HepG2 (cell line): ENCODE data around the gene NCOA6. TPM values are rescaled to one million over a fixed set of nuclear protein-coding genes. Genes with fewer than 3 reads are reported as not detected.
A peak's percentile ranks its signal among the peaks of the same experiment; 100 is the strongest.

Experiments used
- CBX1 ChIP-seq: IDR thresholded peaks from one replicate; pipeline ENCODE4 v1.6.1; 2016; ENCODE audit warnings: antibody characterized with exemption, low read depth
- FOXA1 ChIP-seq, 2 experiments: fragments of 450-650 bp in 1 of 2; sonication (generic) in 1 of 2; formaldehyde crosslinking in 1 of 2; IDR thresholded peaks; 2 replicates each; pipeline versions ENCODE4 v1.4.0 to v1.6.1; 2016 to 2020; ENCODE audit warnings: missing genetic modification reagents in 1 of 2
- NFYC ChIP-seq: IDR thresholded peaks from 2 replicates; pipeline ENCODE4 v1.6.1; 2016; ENCODE audit warnings: missing genetic modification reagents, missing compliant biosample characterization
- NR3C1 ChIP-seq: sonication (generic); formaldehyde crosslinking; IDR thresholded peaks from 2 replicates; pipeline ENCODE4 v1.4.0; 2020; ENCODE audit warnings: missing genetic modification reagents
- PAF1 ChIP-seq: IDR thresholded peaks from 2 replicates; pipeline ENCODE4 v1.6.1; 2016; ENCODE audit warnings: missing genetic modification reagents, missing compliant biosample characterization
- PCBP2 ChIP-seq: fragments of 200-400 bp; formaldehyde crosslinking; optimal IDR thresholded peaks from 2 replicates; pipeline ENCODE3; 2018; ENCODE audit warnings: low read length, low read depth; ENCODE audit not compliant: poor library complexity, severe bottlenecking
- SMAD9 ChIP-seq: sonication (generic); formaldehyde crosslinking; IDR thresholded peaks from 2 replicates; pipeline ENCODE4 v1.5.1; 2020; ENCODE audit warnings: mild to moderate bottlenecking, missing genetic modification reagents
- SMARCC2 ChIP-seq: fragments of 450-650 bp; IDR thresholded peaks from 2 replicates; pipeline ENCODE4 v1.6.1; 2017; ENCODE audit warnings: antibody characterized with exemption, mild to moderate bottlenecking
- SPEN ChIP-seq: sonication (generic); formaldehyde crosslinking; IDR thresholded peaks from 2 replicates; pipeline ENCODE4 v1.5.1; 2020; ENCODE audit warnings: low read depth, mild to moderate bottlenecking, missing genetic modification reagents
- TBX2 ChIP-seq: sonication (generic); formaldehyde crosslinking; IDR thresholded peaks from 2 replicates; pipeline ENCODE4 v1.5.0; 2020; ENCODE audit warnings: missing genetic modification reagents, mild to moderate bottlenecking, borderline replicate concordance
- ZC3H13 ChIP-seq: sonication (generic); formaldehyde crosslinking; IDR thresholded peaks from 2 replicates; pipeline ENCODE4 v1.8.1; 2023; ENCODE audit warnings: mild to moderate bottlenecking, missing genetic modification reagents, moderate library complexity
- ZFX ChIP-seq: sonication (generic); formaldehyde crosslinking; IDR thresholded peaks from 2 replicates; pipeline ENCODE4 v1.4.0; 2020; ENCODE audit warnings: mild to moderate bottlenecking, low read depth, missing genetic modification reagents, moderate library complexity
- ZNF20 ChIP-seq: sonication (generic); formaldehyde crosslinking; IDR thresholded peaks from 2 replicates; pipeline ENCODE4 v1.4.0; 2020; ENCODE audit warnings: mild to moderate bottlenecking, moderate library complexity, missing genetic modification reagents
- ZNF264 ChIP-seq: sonication (generic); formaldehyde crosslinking; IDR thresholded peaks from 2 replicates; pipeline ENCODE4 v1.4.0; 2020; ENCODE audit warnings: missing genetic modification reagents
- ZNF441 ChIP-seq: sonication (generic); formaldehyde crosslinking; IDR thresholded peaks from 2 replicates; pipeline ENCODE4 v1.7.0; 2021; ENCODE audit warnings: missing genetic modification reagents, borderline replicate concordance
- ZNF572 ChIP-seq: sonication (generic); formaldehyde crosslinking; IDR thresholded peaks from 2 replicates; pipeline ENCODE4 v1.5.1; 2020; ENCODE audit warnings: mild to moderate bottlenecking, missing genetic modification reagents
- ZNF703 ChIP-seq: sonication (generic); formaldehyde crosslinking; IDR thresholded peaks from 2 replicates; pipeline ENCODE4 v1.5.1; 2020; ENCODE audit warnings: missing genetic modification reagents, mild to moderate bottlenecking, moderate library complexity, borderline replicate concordance
- ZNF747 ChIP-seq: sonication (generic); formaldehyde crosslinking; IDR thresholded peaks from 2 replicates; pipeline ENCODE4 v1.8.1; 2023; ENCODE audit warnings: missing genetic modification reagents, mild to moderate bottlenecking, borderline replicate concordance
- ZNF883 ChIP-seq: sonication (generic); formaldehyde crosslinking; IDR thresholded peaks from 2 replicates; pipeline ENCODE4 v1.5.1; 2020; ENCODE audit warnings: mild to moderate bottlenecking, missing genetic modification reagents; ENCODE audit errors: not compliant biosample characterization
- polyA plus RNA-seq, 8 experiments: library from polyadenylated mRNA; depleted of rRNA in 3 of 8; stranded (reverse) in 7 of 8; unstranded in 1 of 8; fragments of >200 nt; fragmentation: Illumina TruSeq in 4 of 8; extraction: Trizol in 4 of 8; gene quantifications; 2 replicates each; pipeline versions ENCODE4 v1.2.1 to v1.2.3, GENCODE V29; 2011 to 2016; ENCODE audit warnings: low read depth in 4 of 8, missing spikeins in 1 of 8, mixed read lengths in 1 of 8; ENCODE audit not compliant: insufficient read depth in 1 of 8
- total RNA-seq, 5 experiments: library from RNA; depleted of rRNA; stranded (reverse); fragments of >200 nt; fragmentation: Illumina TruSeq; extraction: Trizol; gene quantifications; 2 replicates each; pipeline ENCODE4 v1.2.3, GENCODE V29; 2016; ENCODE audit warnings: low read depth in 1 of 5
- TF ChIP-seq, protein P1 (sequence below): sonication (generic); formaldehyde crosslinking; IDR thresholded peaks from 2 replicates; pipeline ENCODE4 v1.4.0; 2020; ENCODE audit warnings: missing genetic modification reagents, mild to moderate bottlenecking, borderline replicate concordance
- TF ChIP-seq, protein P2 (sequence below): sonication (generic); formaldehyde crosslinking; IDR thresholded peaks from 2 replicates; pipeline ENCODE4 v1.4.0; 2020; ENCODE audit warnings: missing genetic modification reagents
- TF ChIP-seq, protein P3 (sequence below): sonication (generic); formaldehyde crosslinking; IDR thresholded peaks from 2 replicates; pipeline ENCODE4 v1.8.1; 2023; ENCODE audit warnings: mild to moderate bottlenecking, missing genetic modification reagents
- TF ChIP-seq, protein P4 (sequence below): IDR thresholded peaks from 2 replicates; pipeline ENCODE4 v1.6.1; 2018; ENCODE audit warnings: missing genetic modification reagents

NCOA6 gene
- total and polyA plus RNA-seq, 2 of the 13 experiments (the other 11 are each of a cell fraction or from before 2014, with no cell fraction given): 11.2 to 29.3 TPM

DNA sequence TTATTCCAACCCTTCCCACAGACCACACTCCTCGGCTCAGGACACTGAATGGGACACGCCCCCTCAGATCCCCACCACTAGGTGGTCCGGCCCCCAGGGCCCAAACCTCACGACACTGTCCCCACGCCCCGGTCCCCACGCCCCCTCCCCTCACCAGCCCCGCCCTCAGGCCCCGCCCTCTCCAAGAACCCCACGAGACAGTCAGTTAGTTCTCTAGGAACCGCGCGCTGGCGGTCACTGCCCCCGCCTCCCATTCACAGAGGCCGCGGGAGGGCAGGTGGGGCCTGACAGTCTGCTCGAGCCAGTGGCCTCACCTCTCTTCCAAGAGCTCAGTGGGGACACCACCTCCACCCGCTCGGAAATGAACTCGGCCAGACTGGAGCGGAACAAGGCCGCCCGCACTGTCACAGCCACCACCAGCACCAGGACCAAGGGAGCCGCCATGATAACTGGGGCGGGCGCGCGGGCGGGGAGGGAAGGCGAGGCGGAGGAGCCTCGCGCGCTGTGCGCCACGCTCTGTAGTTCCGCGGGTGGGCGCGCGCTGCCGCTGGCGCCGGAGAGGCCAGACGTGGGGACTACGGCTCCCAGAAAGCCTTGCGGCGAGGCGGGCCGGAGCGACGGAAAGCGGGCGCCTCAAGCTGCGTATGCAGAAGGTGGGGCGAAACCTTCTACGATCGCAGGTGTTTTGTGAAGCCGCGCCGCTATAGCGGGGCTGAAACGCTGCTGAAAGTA lies 148.6 kb downstream of the NCOA6 start, which contains the start of gene PIGU (continued):
- TF ChIP-seq ZNF441 (CRISPR knock-in tag) (peak; percentile 40; the same call in 1 of the 2 replicates), FOXA1 (IDR thresholded peaks at IDR 0.05) (no peak), FOXA1 (CRISPR knock-in tag; IDR thresholded peaks at IDR 0.05) (no peak), ZNF264 (CRISPR knock-in tag) (no peak), SMAD9 (CRISPR knock-in tag) (no peak; the same call in 1 of the 2 replicates), PAF1 (no peak), NFYC (peak; percentile 65), ZNF883 (CRISPR knock-in tag) (peak; percentile 97), SPEN (CRISPR knock-in tag) (peak; percentile 91), ZFX (CRISPR knock-in tag) (peak; percentile 100), ZNF747 (peak; percentile 78; the same call in 1 of the 2 replicates), SMARCC2 (no peak), TBX2 (CRISPR knock-in tag) (peak; percentile 93), ZC3H13 (peak; percentile 87), CBX1 (peak; percentile 86), ZNF20 (CRISPR knock-in tag) (no peak), PCBP2 (no peak), ZNF703 (CRISPR knock-in tag) (no peak; the same call in 1 of the 2 replicates), ZNF572 (no peak; the same call in 1 of the 2 replicates), NR3C1 (CRISPR knock-in tag) (no peak)
- TF ChIP-seq, protein P1, sequence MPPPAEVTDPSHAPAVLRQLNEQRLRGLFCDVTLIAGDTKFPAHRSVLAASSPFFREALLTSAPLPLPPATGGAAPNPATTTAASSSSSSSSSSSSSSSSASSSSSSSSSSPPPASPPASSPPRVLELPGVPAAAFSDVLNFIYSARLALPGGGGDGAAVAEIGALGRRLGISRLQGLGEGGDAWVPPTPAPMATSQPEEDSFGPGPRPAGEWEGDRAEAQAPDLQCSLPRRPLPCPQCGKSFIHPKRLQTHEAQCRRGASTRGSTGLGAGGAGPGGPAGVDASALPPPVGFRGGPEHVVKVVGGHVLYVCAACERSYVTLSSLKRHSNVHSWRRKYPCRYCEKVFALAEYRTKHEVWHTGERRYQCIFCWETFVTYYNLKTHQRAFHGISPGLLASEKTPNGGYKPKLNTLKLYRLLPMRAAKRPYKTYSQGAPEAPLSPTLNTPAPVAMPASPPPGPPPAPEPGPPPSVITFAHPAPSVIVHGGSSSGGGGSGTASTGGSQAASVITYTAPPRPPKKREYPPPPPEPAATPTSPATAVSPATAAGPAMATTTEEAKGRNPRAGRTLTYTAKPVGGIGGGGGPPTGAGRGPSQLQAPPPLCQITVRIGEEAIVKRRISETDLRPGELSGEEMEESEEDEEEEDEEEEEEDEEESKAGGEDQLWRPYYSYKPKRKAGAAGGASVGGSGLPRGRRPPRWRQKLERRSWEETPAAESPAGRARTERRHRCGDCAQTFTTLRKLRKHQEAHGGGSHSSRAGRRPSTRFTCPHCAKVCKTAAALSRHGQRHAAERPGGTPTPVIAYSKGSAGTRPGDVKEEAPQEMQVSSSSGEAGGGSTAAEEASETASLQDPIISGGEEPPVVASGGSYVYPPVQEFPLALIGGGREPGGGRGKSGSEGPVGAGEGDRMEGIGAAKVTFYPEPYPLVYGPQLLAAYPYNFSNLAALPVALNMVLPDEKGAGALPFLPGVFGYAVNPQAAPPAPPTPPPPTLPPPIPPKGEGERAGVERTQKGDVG: no peak
- TF ChIP-seq, protein P2, sequence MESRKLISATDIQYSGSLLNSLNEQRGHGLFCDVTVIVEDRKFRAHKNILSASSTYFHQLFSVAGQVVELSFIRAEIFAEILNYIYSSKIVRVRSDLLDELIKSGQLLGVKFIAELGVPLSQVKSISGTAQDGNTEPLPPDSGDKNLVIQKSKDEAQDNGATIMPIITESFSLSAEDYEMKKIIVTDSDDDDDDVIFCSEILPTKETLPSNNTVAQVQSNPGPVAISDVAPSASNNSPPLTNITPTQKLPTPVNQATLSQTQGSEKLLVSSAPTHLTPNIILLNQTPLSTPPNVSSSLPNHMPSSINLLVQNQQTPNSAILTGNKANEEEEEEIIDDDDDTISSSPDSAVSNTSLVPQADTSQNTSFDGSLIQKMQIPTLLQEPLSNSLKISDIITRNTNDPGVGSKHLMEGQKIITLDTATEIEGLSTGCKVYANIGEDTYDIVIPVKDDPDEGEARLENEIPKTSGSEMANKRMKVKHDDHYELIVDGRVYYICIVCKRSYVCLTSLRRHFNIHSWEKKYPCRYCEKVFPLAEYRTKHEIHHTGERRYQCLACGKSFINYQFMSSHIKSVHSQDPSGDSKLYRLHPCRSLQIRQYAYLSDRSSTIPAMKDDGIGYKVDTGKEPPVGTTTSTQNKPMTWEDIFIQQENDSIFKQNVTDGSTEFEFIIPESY (CRISPR knock-in tag): peak; percentile 71
- TF ChIP-seq, protein P3, sequence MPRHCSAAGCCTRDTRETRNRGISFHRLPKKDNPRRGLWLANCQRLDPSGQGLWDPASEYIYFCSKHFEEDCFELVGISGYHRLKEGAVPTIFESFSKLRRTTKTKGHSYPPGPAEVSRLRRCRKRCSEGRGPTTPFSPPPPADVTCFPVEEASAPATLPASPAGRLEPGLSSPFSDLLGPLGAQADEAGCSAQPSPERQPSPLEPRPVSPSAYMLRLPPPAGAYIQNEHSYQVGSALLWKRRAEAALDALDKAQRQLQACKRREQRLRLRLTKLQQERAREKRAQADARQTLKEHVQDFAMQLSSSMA: 0 out of 2 replicates have a peak, but pooled peaks have one; percentile 48
- TF ChIP-seq, protein P4, sequence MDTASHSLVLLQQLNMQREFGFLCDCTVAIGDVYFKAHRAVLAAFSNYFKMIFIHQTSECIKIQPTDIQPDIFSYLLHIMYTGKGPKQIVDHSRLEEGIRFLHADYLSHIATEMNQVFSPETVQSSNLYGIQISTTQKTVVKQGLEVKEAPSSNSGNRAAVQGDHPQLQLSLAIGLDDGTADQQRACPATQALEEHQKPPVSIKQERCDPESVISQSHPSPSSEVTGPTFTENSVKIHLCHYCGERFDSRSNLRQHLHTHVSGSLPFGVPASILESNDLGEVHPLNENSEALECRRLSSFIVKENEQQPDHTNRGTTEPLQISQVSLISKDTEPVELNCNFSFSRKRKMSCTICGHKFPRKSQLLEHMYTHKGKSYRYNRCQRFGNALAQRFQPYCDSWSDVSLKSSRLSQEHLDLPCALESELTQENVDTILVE (CRISPR knock-in tag): peak; percentile 78; the same call in 1 of the 2 replicates
